ENCODE results near the gene RPL6.

Gene RPL6

GRCh38 chr12:112370868-112371510 lies 38.4 kb downstream of the RPL6 start:
- DNase-seq: no peak

GRCh38 chr12:112370199-112370598 lies 39.2 kb downstream of the RPL6 start:
- no peak for DNase-seq

GRCh38 chr12:112368856-112369255 lies 40.5 kb downstream of the RPL6 start:
- DNase-seq: no peak

GRCh38 chr12:112367965-112368364 lies 41.4 kb downstream of the RPL6 start:
- DNase-seq: no peak

- no peak for DNase-seq
These were observed 47.1 kb downstream of the RPL6 start for GRCh38 chr12:112362310-112362709.

GRCh38 chr12:112361271-112361670 lies 48.1 kb downstream of the RPL6 start:
- DNase-seq: no peak

GRCh38 chr12:112359290-112359689 lies 50.1 kb downstream of the RPL6 start:
- DNase-seq: no peak

GRCh38 chr12:112357214-112357613 lies 52.2 kb downstream of the RPL6 start:
- no peak for DNase-seq

All from SIG-M5 (cell line).